GM19023 (cell line): ENCODE data around the gene ZBTB16.

ENCODE experiments used
- ATAC-seq: cut with Tn5 transposase; IDR thresholded peaks from one replicate; pipeline ENCODE4 v1.9.1; 2021; ENCODE audit warnings: mild to moderate bottlenecking, moderate library complexity; ENCODE audit not compliant: unreplicated experiment

ZBTB16 gene

GRCh38 chr11:114228435-114229411, 169.2 kb downstream of the ZBTB16 start:
- ATAC-seq = no peak

GRCh38 chr11:114230031-114230704, 170.7 kb downstream of the ZBTB16 start:
- no peak for ATAC-seq

GRCh38 chr11:114232400-114233059, 173.0 kb downstream of the ZBTB16 start:
- ATAC-seq = no peak

- no peak for ATAC-seq
These were observed 174.2 kb downstream of the ZBTB16 start for GRCh38 chr11:114233755-114234154.

- no peak for ATAC-seq
These were observed 177.3 kb downstream of the ZBTB16 start for GRCh38 chr11:114236829-114237228.

DNA sequence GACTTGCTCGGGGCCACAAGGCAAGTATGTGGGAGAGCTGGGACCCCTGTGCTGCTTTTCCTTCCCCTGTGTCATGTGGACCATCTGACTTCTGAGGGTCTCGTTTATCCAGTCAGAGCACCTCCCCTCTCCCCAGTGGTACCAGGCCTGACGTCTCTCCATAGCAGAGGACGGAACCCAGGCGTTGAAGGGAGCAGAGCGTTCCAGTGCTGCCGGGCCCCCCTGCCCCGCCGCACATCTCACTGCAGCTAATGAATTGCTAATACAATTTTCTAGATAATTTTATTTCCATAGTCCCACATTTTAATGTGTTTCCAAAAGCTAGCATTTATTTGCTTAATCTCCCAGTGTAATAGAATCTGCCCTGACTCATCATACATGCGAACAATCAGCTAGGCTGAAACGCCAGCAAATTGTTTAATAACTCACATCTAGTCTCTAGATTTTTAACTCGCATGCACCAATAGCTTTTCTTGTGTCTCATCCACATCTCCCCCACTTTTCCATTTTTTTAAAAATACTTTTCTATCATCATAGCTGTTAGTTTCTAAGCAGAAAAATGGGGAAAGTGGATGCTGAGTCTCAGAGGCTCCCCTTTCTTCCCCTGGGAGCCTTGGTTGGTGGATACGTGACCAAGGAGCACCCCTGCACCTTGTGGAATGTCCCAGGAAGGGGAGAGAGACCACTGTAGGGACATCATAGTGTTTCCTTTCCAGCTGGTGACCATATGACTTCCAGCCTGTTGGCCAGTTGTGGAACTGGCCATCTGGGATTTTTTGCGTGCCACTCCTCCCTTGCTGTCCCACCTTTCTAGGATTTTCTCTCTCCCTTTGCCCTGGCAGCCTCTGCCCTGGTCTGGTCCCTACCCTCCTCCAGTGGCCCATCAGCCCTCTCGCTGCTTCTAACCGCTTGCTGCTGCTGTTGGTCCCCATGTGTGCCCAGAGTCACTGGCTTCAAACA, 178.1 kb downstream of the ZBTB16 start:
- no peak for ATAC-seq

GRCh38 chr11:114239753-114240161, 180.2 kb downstream of the ZBTB16 start:
- no peak for ATAC-seq

DNA sequence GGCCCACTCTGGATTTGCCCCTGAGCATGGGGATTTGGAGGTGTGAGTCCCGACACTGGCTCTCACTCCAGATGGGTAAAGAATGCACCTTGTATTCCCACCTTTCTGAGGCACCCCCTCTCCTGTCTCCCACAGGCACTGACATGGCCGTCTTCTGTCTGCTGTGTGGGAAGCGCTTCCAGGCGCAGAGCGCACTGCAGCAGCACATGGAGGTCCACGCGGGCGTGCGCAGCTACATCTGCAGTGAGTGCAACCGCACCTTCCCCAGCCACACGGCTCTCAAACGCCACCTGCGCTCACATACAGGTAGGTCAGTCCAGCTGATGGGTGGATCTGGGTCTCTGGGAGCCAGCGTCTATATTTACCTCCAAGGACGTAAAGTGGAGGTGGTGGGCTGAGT, 182.5 kb downstream of the ZBTB16 start:
- ATAC-seq = no peak

- no peak for ATAC-seq
These were observed 184.2 kb downstream of the ZBTB16 start for GRCh38 chr11:114243461-114244372.

GRCh38 chr11:114244726-114245394, 185.3 kb downstream of the ZBTB16 start:
- no peak for ATAC-seq

DNA sequence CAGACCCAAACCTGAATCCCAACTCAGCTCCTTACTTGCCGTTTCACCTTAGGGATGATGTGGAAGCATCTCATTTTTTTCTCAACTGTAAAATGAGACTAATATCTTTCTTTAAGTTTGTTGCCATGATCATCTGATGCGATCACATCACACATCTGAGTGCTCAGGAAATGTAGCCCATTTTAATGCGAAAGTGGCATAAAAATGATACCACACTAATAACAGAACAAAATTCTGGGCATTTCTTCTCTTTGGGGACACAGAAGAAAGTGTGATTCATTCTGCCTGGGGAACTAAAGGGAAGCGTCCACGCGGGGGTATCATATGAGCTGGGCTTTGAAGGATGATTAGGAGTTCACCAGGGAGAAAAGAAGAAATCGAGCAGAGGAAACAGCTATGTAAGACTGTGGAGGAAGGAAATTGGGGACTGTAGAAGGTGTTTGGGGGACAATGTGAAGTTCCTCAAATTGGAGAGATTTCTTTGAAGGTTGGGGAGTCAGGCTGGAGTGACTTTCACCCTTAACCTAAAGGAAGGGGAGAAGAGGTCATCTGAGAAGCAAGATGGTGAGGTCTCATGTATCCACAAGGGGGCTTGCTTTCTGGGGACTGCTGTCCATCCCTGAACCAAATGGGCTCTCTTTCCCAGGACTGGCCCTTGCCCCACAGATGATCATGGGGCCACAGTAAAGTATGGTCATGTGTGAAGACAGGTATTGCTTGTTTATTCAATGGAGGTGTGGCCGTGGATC, 187.0 kb downstream of the ZBTB16 start:
- no peak for ATAC-seq

- no peak for ATAC-seq
These were observed 187.7 kb downstream of the ZBTB16 start for GRCh38 chr11:114247070-114247789.

DNA sequence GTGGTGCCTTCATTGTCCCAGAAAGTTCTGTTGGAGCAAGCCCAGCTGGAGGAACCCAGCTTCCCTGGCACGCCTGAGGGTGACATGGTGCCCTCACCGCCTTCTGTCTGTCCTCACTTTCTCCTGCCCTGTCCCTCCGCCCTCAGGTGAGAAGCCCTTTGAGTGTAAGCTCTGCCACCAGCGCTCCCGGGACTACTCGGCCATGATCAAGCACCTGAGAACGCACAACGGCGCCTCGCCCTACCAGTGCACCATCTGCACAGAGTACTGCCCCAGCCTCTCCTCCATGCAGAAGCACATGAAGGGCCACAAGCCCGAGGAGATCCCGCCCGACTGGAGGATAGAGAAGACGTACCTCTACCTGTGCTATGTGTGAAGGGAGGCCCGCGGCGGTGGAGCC, 190.7 kb downstream of the ZBTB16 start:
- no peak for ATAC-seq

- no peak for ATAC-seq
These were observed 191.7 kb downstream of the ZBTB16 start for GRCh38 chr11:114250993-114251814.

DNA sequence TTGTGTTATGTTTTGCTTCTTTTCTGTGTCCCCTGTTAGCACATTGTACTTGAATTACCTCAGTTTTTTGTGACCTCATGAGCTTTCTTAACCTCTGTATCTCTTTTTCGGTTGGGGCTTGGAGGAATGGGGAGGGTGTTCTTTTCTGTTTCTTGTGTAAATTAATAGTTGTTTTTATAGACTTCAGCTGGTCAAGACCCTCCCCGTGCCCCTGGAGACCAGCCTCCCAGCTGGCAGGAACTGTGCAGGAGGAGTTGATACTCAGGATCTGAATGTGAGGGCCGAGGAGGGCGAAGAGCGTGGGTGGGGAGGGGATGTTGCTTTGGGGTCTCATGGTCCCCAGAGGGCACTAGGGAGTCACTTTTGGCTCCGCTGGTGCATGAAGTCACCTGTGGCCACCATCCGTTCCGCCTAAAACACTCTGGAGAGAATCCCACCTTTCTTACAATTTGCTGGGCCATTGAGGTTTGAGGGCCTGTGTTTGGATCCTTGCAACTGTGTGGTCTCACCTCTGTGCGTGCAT, 192.4 kb downstream of the ZBTB16 start:
- no peak for ATAC-seq

DNA sequence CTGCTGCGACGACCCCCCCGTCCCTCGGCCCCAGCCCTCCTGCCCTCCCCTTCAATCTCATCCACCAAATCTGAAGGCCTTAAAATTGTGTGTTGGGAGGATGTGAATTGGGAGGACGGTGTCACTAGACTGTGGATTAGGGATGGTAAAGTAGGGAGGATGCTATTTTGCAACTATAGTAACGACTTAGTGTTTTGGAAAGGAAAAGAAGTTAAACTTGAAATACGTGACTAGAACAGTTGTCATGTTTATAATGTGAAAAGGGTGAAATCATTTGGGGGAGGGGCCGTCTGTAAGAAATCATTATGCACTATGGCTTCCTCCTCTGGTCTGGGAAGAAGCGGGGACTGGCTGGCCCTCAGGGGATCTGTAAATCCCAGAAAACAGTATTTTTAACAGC, 193.3 kb downstream of the ZBTB16 start:
- ATAC-seq = no peak
